Measurements from ENCODE around the gene GINS1.

- TF ChIP-seq POLR2A (IDR thresholded peaks at IDR 0.05) (no peak), CTCF (IDR thresholded peaks at IDR 0.05) (no peak)
Observed at GRCh38 chr20:25477014-25477882, 69.8 kb downstream of the GINS1 start.

Data from stomach (tissue), 4 donors.